ENCODE measurements around the gene FADS6. TPM values are rescaled to one million over a fixed set of nuclear protein-coding genes. Genes with fewer than 3 reads are reported as not detected.

The FADS6 gene
- total RNA-seq, 2 experiments from 2014 or later, result not detected

- H3K36me3 ChIP-seq (ENCODE audit: insufficient read depth, low read length), result no peaks in the 10 kb centered on the region
- Mint-ChIP-seq H3K4me3 (no peak overlapping the region), H3K9me3 (no peaks in the 10 kb centered on the region), H3K27ac (no peak overlapping the region), H3K36me3 (ENCODE audit: low read depth) (no peaks in the 10 kb centered on the region), H3K27me3 (peaks cover 21% of the 10 kb centered on the region), H3K4me1 (ENCODE audit: low read depth) (peaks cover 5% of the 10 kb centered on the region)
- CTCF ChIA-PET, result no interaction called here
- ATAC-seq (ENCODE audit: poor library complexity) (no peak), DNase-seq (no peak)
- H3K27ac ChIP-seq (ENCODE audit: low read depth in 1 of 2, low read length in 2 of 2), result no peak overlapping the region
- H3K9me3 ChIP-seq (ENCODE audit: control insufficient read depth in 1 of 2, insufficient read depth in 1 of 2, low read length in 2 of 2), result no peaks in the 10 kb centered on the region
- intact Hi-C loops (cut with DNase I, micrococcal nuclease), result no loop called here
- H3K4me1 ChIP-seq (ENCODE audit: insufficient read depth, low read length), result peaks cover 8% of the 10 kb centered on the region
- no peak overlapping the region for H3K4me3 ChIP-seq (ENCODE audit: low read length)
- TF ChIP-seq CTCF (IDR thresholded peaks at IDR 0.05), result no peak
- POLR2A ChIA-PET, result no interaction called here
- H3K27me3 ChIP-seq (ENCODE audit: control insufficient read depth in 1 of 2, insufficient read depth in 2 of 2, low read length in 2 of 2), result peaks cover 11 to 23% of the 10 kb centered on the region in 2 experiments
These were observed 44.6 kb downstream of the FADS6 start for GRCh38 chr17:74848656-74849399.

GRCh38 chr17:74846621-74847020, 46.8 kb downstream of the FADS6 start:
- DNase-seq, result no peak
- no peak overlapping the region for H3K27ac Mint-ChIP-seq
- no peaks in the 10 kb centered on the region for H3K9me3 Mint-ChIP-seq
- no peak overlapping the region for H3K4me3 ChIP-seq (ENCODE audit: low read length)
- H3K4me1 Mint-ChIP-seq (ENCODE audit: low read depth), result no peaks in the 10 kb centered on the region
- no peaks in the 10 kb centered on the region for H3K36me3 ChIP-seq (ENCODE audit: insufficient read depth, low read length)
- no peak overlapping the region for H3K27ac ChIP-seq (ENCODE audit: low read depth in 1 of 2, low read length in 2 of 2)
- peaks cover 20% of the 10 kb centered on the region for H3K27me3 Mint-ChIP-seq
- H3K4me3 Mint-ChIP-seq, result no peak overlapping the region
- H3K9me3 ChIP-seq (ENCODE audit: control insufficient read depth in 1 of 2, insufficient read depth in 1 of 2, low read length in 2 of 2), result no peaks in the 10 kb centered on the region
- POLR2A ChIA-PET, result no interaction called here
- no peaks in the 10 kb centered on the region for H3K36me3 Mint-ChIP-seq (ENCODE audit: low read depth)
- no peak for ATAC-seq (ENCODE audit: poor library complexity)
- intact Hi-C loops (cut with DNase I, micrococcal nuclease), result no loop called here
- TF ChIP-seq CTCF (IDR thresholded peaks at IDR 0.05), result no peak
- H3K4me1 ChIP-seq (ENCODE audit: insufficient read depth, low read length), result peaks cover 10% of the 10 kb centered on the region
- peaks cover 10 to 15% of the 10 kb centered on the region in 2 experiments for H3K27me3 ChIP-seq (ENCODE audit: control insufficient read depth in 1 of 2, insufficient read depth in 2 of 2, low read length in 2 of 2)
- CTCF ChIA-PET, result no interaction called here

GRCh38 chr17:74843352-74843627, 50.1 kb downstream of the FADS6 start:
- DNase-seq, result no peak
- peaks cover 4% of the 10 kb centered on the region for H3K36me3 ChIP-seq (ENCODE audit: insufficient read depth, low read length)
- H3K4me3 Mint-ChIP-seq, result no peak overlapping the region
- H3K27me3 Mint-ChIP-seq, result peaks cover 22% of the 10 kb centered on the region
- no peak overlapping the region for H3K27ac Mint-ChIP-seq
- TF ChIP-seq CTCF (IDR thresholded peaks at IDR 0.05), result no peak
- no peak overlapping the region for H3K27ac ChIP-seq (ENCODE audit: low read depth in 1 of 2, low read length in 2 of 2)
- H3K4me3 ChIP-seq (ENCODE audit: low read length), result no peak overlapping the region
- H3K9me3 Mint-ChIP-seq, result no peaks in the 10 kb centered on the region
- intact Hi-C loops (cut with DNase I, micrococcal nuclease), result no loop called here
- ATAC-seq (ENCODE audit: poor library complexity), result no peak
- H3K4me1 ChIP-seq (ENCODE audit: insufficient read depth, low read length), result peaks cover 22% of the 10 kb centered on the region
- peaks cover 10% of the 10 kb centered on the region for H3K4me1 Mint-ChIP-seq (ENCODE audit: low read depth)
- H3K9me3 ChIP-seq (ENCODE audit: control insufficient read depth in 1 of 2, insufficient read depth in 1 of 2, low read length in 2 of 2), result no peaks in the 10 kb centered on the region
- CTCF ChIA-PET, result interaction anchor here (1.5 to 1.9 kb wide), 2 partner anchors 17 to 19 kb away, joined by 5 to 18 read pairs; no protein-coding TSS in a partner anchor
- H3K27me3 ChIP-seq (ENCODE audit: control insufficient read depth in 1 of 2, insufficient read depth in 2 of 2, low read length in 2 of 2), result peaks cover 3 to 4% of the 10 kb centered on the region in 2 experiments
- no peaks in the 10 kb centered on the region for H3K36me3 Mint-ChIP-seq (ENCODE audit: low read depth)
- POLR2A ChIA-PET, result interaction anchor here (1.3 kb wide), 1 partner anchor 30 kb away, joined by 3 read pairs; the partner anchor contains the start of gene FDXR
